Smooth muscle cell (in vitro differentiated cells): ENCODE measurements around the gene PRPF40A. TPM values are rescaled to one million over a fixed set of nuclear protein-coding genes. Genes with fewer than 3 reads are reported as not detected.

Source experiments
- DNase-seq: peaks from one replicate; lab custom pipeline; 2025; ENCODE audit not compliant: unreplicated experiment; lab: John Stamatoyannopoulos, UW
- H2AFZ ChIP-seq: fragments of 200-600 bp; sonication (generic); 2 replicates; pipeline ENCODE4 v1.6.0; 2016; ENCODE audit warnings: antibody characterized with exemption, low read depth, mild to moderate bottlenecking
- H3F3A ChIP-seq: fragments of 200-600 bp; sonication (generic); 2 replicates; pipeline ENCODE4 v1.6.0; 2017; ENCODE audit warnings: antibody characterized with exemption, low read depth
- H3K27ac ChIP-seq: fragments of 200-600 bp; sonication (generic); 2 replicates; pipeline ENCODE4 v1.5.1; 2016; ENCODE audit warnings: low read depth, mild to moderate bottlenecking
- H3K27me3 ChIP-seq: fragments of 200-600 bp; sonication (generic); 2 replicates; pipeline ENCODE4 v1.6.1; 2016; ENCODE audit warnings: low read depth, mild to moderate bottlenecking
- H3K36me3 ChIP-seq: fragments of 200-600 bp; sonication (generic); 2 replicates; pipeline ENCODE4 v1.5.1; 2016; ENCODE audit warnings: low read depth
- H3K4me1 ChIP-seq: fragments of 200-600 bp; sonication (generic); 2 replicates; pipeline ENCODE4 v1.5.1; 2016; ENCODE audit warnings: low read depth
- H3K4me2 ChIP-seq: fragments of 200-600 bp; sonication (generic); 2 replicates; pipeline ENCODE4 v1.6.0; 2016; ENCODE audit warnings: mild to moderate bottlenecking
- H3K4me3 ChIP-seq: fragments of 200-600 bp; sonication (generic); 2 replicates; pipeline ENCODE4 v1.5.1; 2016; ENCODE audit warnings: mild to moderate bottlenecking
- H3K79me2 ChIP-seq: fragments of 200-600 bp; sonication (generic); 2 replicates; pipeline ENCODE4 v1.6.0; 2016; ENCODE audit warnings: low read depth, mild to moderate bottlenecking
- H3K9ac ChIP-seq: fragments of 200-600 bp; sonication (generic); 2 replicates; pipeline ENCODE4 v1.6.0; 2016; ENCODE audit warnings: low read depth
- H3K9me3 ChIP-seq: fragments of 200-600 bp; sonication (generic); replicated peaks from 2 replicates; pipeline ENCODE4 v1.5.1; 2016; ENCODE audit warnings: low read depth
- H4K20me1 ChIP-seq: fragments of 200-600 bp; sonication (generic); 2 replicates; pipeline ENCODE4 v1.6.0; 2016; ENCODE audit warnings: low read depth
- CTCF ChIP-seq: fragments of 200-600 bp; sonication (generic); IDR thresholded peaks from 2 replicates; pipeline ENCODE4 v1.5.1; 2017; ENCODE audit warnings: borderline replicate concordance, mild to moderate bottlenecking, antibody characterized with exemption; ENCODE audit not compliant: insufficient read depth, poor library complexity, severe bottlenecking
- WGBS: methylation state at CpG from one replicate; pipeline ENCODE4 v1.1.7; 2016; ENCODE audit warnings: low lambda C conversion rate; 5-methylcytosine and 5-hydroxymethylcytosine counted together
- polyA plus RNA-seq: library from polyadenylated mRNA; unstranded; fragments of >200 nt; fragmentation: Nextera tagmentation; extraction: Ambion mirVana; gene quantifications from 2 replicates; pipeline ENCODE4 v1.2.1, GENCODE V29; 2016
- total RNA-seq: library from RNA; depleted of rRNA; stranded (reverse); fragments of >200 nt; gene quantifications from 2 replicates; pipeline ENCODE4 v1.2.3, GENCODE V29; 2014

Gene PRPF40A
- total and polyA plus RNA-seq, 2 experiments from 2014 or later = 93.4 to 117 TPM

DNA sequence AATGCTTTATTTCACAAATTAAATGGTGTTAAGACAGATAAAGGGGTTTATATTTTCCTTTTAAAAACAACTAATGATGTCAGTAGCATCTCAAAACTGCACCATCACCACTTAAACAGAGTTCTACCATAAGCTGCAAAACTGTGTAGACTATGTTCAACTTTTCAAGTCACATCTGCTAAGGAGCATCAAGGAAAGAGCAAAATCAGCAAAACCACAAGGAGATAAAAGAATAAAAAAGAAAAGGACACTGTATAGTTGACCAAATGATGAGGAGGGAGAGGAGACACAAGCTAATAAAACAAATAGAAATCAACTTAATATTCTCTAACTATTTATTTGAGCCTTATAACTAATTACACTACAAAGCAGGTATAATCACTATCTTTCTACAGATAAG, 33.9 kb downstream of the PRPF40A start:
- no peak for TF ChIP-seq CTCF
- H3K36me3 ChIP-seq = peaks cover 24% of the 10 kb centered on the region
- no peak overlapping the region for H3K4me3 ChIP-seq
- no peaks in the 10 kb centered on the region for H3F3A ChIP-seq
- no peaks in the 10 kb centered on the region for H3K9me3 ChIP-seq
- no peak overlapping the region for H3K9ac ChIP-seq
- no peaks in the 10 kb centered on the region for H3K27me3 ChIP-seq
- H3K79me2 ChIP-seq = peaks cover 57% of the 10 kb centered on the region
- H3K27ac ChIP-seq = no peak overlapping the region
- no peak overlapping the region for H2AFZ ChIP-seq
- H4K20me1 ChIP-seq = peaks cover 70% of the 10 kb centered on the region
- no peaks in the 10 kb centered on the region for H3K4me1 ChIP-seq
- H3K4me2 ChIP-seq = no peak overlapping the region
- DNase-seq = no peak

GRCh38 chr2:152682663-152683062, 34.6 kb downstream of the PRPF40A start:
- H3K79me2 ChIP-seq = peaks cover 50% of the 10 kb centered on the region
- DNase-seq = no peak
- H3K9me3 ChIP-seq = no peaks in the 10 kb centered on the region
- H2AFZ ChIP-seq = no peak overlapping the region
- H3K36me3 ChIP-seq = peaks cover 23% of the 10 kb centered on the region
- no peak overlapping the region for H3K4me2 ChIP-seq
- H3K27ac ChIP-seq = no peak overlapping the region
- H3K27me3 ChIP-seq = no peaks in the 10 kb centered on the region
- H3K4me1 ChIP-seq = no peaks in the 10 kb centered on the region
- H3K4me3 ChIP-seq = no peak overlapping the region
- H3F3A ChIP-seq = no peaks in the 10 kb centered on the region
- no peak for TF ChIP-seq CTCF
- peaks cover 62% of the 10 kb centered on the region for H4K20me1 ChIP-seq
- no peak overlapping the region for H3K9ac ChIP-seq
- WGBS = 91% methylated on average over 9 of the region's 9 CpGs

GRCh38 chr2:152678808-152679207, 38.5 kb downstream of the PRPF40A start:
- Histone ChIP-seq H3K4me1 (no peaks in the 10 kb centered on the region), H3K9ac (no peak overlapping the region), H3K9me3 (no peaks in the 10 kb centered on the region), H4K20me1 (peaks cover 31% of the 10 kb centered on the region), H3K27me3 (no peaks in the 10 kb centered on the region), H3F3A (no peaks in the 10 kb centered on the region), H3K4me3 (no peak overlapping the region), H3K79me2 (peaks cover 13% of the 10 kb centered on the region), H3K27ac (no peak overlapping the region), H3K36me3 (peaks cover 40% of the 10 kb centered on the region), H2AFZ (no peak overlapping the region), H3K4me2 (no peak overlapping the region)
- TF ChIP-seq CTCF = no peak
- no peak for DNase-seq
- WGBS = 94% methylated on average over 2 of the region's 2 CpGs

- no peaks in the 10 kb centered on the region for H3K9me3 ChIP-seq
- H3K4me3 ChIP-seq = no peak overlapping the region
- H3K79me2 ChIP-seq = peaks cover 5% of the 10 kb centered on the region
- no peak overlapping the region for H3K27ac ChIP-seq
- H3K9ac ChIP-seq = no peak overlapping the region
- no peaks in the 10 kb centered on the region for H3F3A ChIP-seq
- no peaks in the 10 kb centered on the region for H3K27me3 ChIP-seq
- peaks cover 58% of the 10 kb centered on the region for H3K36me3 ChIP-seq
- WGBS = 98% methylated on average over 3 of the region's 3 CpGs
- H3K4me2 ChIP-seq = no peak overlapping the region
- H3K4me1 ChIP-seq = no peaks in the 10 kb centered on the region
- DNase-seq = no peak
- TF ChIP-seq CTCF = no peak
- H2AFZ ChIP-seq = no peak overlapping the region
- H4K20me1 ChIP-seq = peaks cover 13% of the 10 kb centered on the region
These were observed 40.8 kb downstream of the PRPF40A start for GRCh38 chr2:152676461-152676860.
